Muscle layer of duodenum (tissue), 2 donors: ENCODE measurements around the gene MFGE8.

Experiments used
- H3K27ac ChIP-seq: one replicate; pipeline ENCODE4 v1.7.0; 2013; ENCODE audit warnings: mild to moderate bottlenecking, low read length
- H3K27me3 ChIP-seq: one replicate; pipeline ENCODE4 v1.7.0; 2013; ENCODE audit warnings: low read depth, mild to moderate bottlenecking, control low read depth, low read length
- H3K36me3 ChIP-seq, 2 donors: one replicate each; pipeline ENCODE4 v1.7.0; 2013; ENCODE audit warnings: low read length in 2 of 2, control low read depth in 1 of 2, mild to moderate bottlenecking in 1 of 2; ENCODE audit not compliant: insufficient read depth in 2 of 2, control insufficient read depth in 1 of 2
- H3K4me1 ChIP-seq, 2 donors: one replicate each; pipeline ENCODE4 v1.7.0; 2013; ENCODE audit warnings: low read length in 2 of 2, mild to moderate bottlenecking in 2 of 2, control low read depth in 1 of 2, moderate library complexity in 1 of 2; ENCODE audit not compliant: insufficient read depth in 2 of 2, control insufficient read depth in 1 of 2
- H3K4me3 ChIP-seq, 2 donors: one replicate each; pipeline ENCODE4 v1.7.0; 2013; ENCODE audit warnings: low read length in 2 of 2, low read depth in 1 of 2, mild to moderate bottlenecking in 1 of 2
- H3K9me3 ChIP-seq, 2 donors: one replicate each; pipeline ENCODE4 v1.7.0; 2013; ENCODE audit warnings: low read length in 2 of 2, control low read depth in 1 of 2, mild to moderate bottlenecking in 1 of 2; ENCODE audit not compliant: control insufficient read depth in 1 of 2
- donor health status: healthy.

The MFGE8 gene

GRCh38 chr15:88904624-88905327 lies 8.4 kb downstream of the MFGE8 start:
- H3K4me3 ChIP-seq, result no peak overlapping the region
- H3K4me1 ChIP-seq, result peaks cover 0 to 10% of the 10 kb centered on the region in 2 donors
- peaks cover 0 to 12% of the 10 kb centered on the region in 2 donors for H3K36me3 ChIP-seq
- H3K27me3 ChIP-seq, result no peaks in the 10 kb centered on the region
- no peaks in the 10 kb centered on the region for H3K9me3 ChIP-seq
- no peak overlapping the region for H3K27ac ChIP-seq

- Histone ChIP-seq H3K36me3 (peaks cover 0 to 12% of the 10 kb centered on the region in 2 donors), H3K4me1 (peaks cover 0 to 10% of the 10 kb centered on the region in 2 donors), H3K27ac (no peak overlapping the region), H3K4me3 (no peak overlapping the region), H3K9me3 (no peaks in the 10 kb centered on the region), H3K27me3 (no peaks in the 10 kb centered on the region)
These were observed 8.9 kb downstream of the MFGE8 start for GRCh38 chr15:88904257-88904623.

GRCh38 chr15:88902846-88903245 lies 10.3 kb downstream of the MFGE8 start:
- no peaks in the 10 kb centered on the region for H3K27me3 ChIP-seq
- H3K4me1 ChIP-seq, result peaks cover 0 to 11% of the 10 kb centered on the region in 2 donors
- peaks cover 0 to 11% of the 10 kb centered on the region in 2 donors for H3K36me3 ChIP-seq
- no peaks in the 10 kb centered on the region for H3K9me3 ChIP-seq
- no peak overlapping the region for H3K4me3 ChIP-seq
- H3K27ac ChIP-seq, result no peak overlapping the region

- Histone ChIP-seq H3K27me3 (no peaks in the 10 kb centered on the region), H3K9me3 (no peaks in the 10 kb centered on the region), H3K4me3 (no peak overlapping the region), H3K27ac (no peak overlapping the region), H3K4me1 (peaks cover 0 to 17% of the 10 kb centered on the region in 2 donors), H3K36me3 (peaks cover 0 to 11% of the 10 kb centered on the region in 2 donors)
These were observed 10.9 kb downstream of the MFGE8 start for GRCh38 chr15:88902221-88902835.

- Histone ChIP-seq H3K4me3 (no peak overlapping the region), H3K36me3 (peaks cover 0 to 11% of the 10 kb centered on the region in 2 donors), H3K9me3 (no peaks in the 10 kb centered on the region), H3K27me3 (no peaks in the 10 kb centered on the region), H3K4me1 (peaks cover 6 to 23% of the 10 kb centered on the region in 2 donors), H3K27ac (no peak overlapping the region)
These were observed 11.5 kb downstream of the MFGE8 start for GRCh38 chr15:88901508-88902220.

- Histone ChIP-seq H3K4me1 (peaks cover 6 to 25% of the 10 kb centered on the region in 2 donors), H3K27ac (no peak overlapping the region), H3K4me3 (no peak overlapping the region), H3K9me3 (no peaks in the 10 kb centered on the region), H3K36me3 (peaks cover 0 to 11% of the 10 kb centered on the region in 2 donors), H3K27me3 (no peaks in the 10 kb centered on the region)
These were observed 12.2 kb downstream of the MFGE8 start for GRCh38 chr15:88900982-88901418.

GRCh38 chr15:88900309-88900981 lies 12.7 kb downstream of the MFGE8 start:
- H3K4me1 ChIP-seq, result peaks cover 6 to 29% of the 10 kb centered on the region in 2 donors
- H3K27ac ChIP-seq, result no peak overlapping the region
- H3K9me3 ChIP-seq, result no peaks in the 10 kb centered on the region
- peaks cover 0 to 10% of the 10 kb centered on the region in 2 donors for H3K36me3 ChIP-seq
- peaks cover 2% of the 10 kb centered on the region for H3K27me3 ChIP-seq
- no peak overlapping the region for H3K4me3 ChIP-seq

- Histone ChIP-seq H3K27ac (no peak overlapping the region), H3K27me3 (peaks cover 9% of the 10 kb centered on the region), H3K9me3 (no peaks in the 10 kb centered on the region), H3K36me3 (peaks cover 0 to 8% of the 10 kb centered on the region in 2 donors), H3K4me3 (no peak overlapping the region), H3K4me1 (peaks cover 6 to 31% of the 10 kb centered on the region in 2 donors)
These were observed 13.9 kb downstream of the MFGE8 start for GRCh38 chr15:88899251-88899650.

- H3K36me3 ChIP-seq, result peaks cover 0 to 8% of the 10 kb centered on the region in 2 donors
- H3K4me3 ChIP-seq, result no peak overlapping the region
- H3K4me1 ChIP-seq, result peaks cover 6 to 34% of the 10 kb centered on the region in 2 donors
These were observed 14.4 kb downstream of the MFGE8 start for GRCh38 chr15:88898736-88899135.

GRCh38 chr15:88897456-88898194 lies 15.6 kb downstream of the MFGE8 start:
- Histone ChIP-seq H3K36me3 (peaks cover 0 to 8% of the 10 kb centered on the region in 2 donors), H3K9me3 (no peaks in the 10 kb centered on the region), H3K27me3 (peaks cover 12% of the 10 kb centered on the region), H3K4me1 (peaks cover 6 to 34% of the 10 kb centered on the region in 2 donors), H3K4me3 (no peak overlapping the region), H3K27ac (no peak overlapping the region)

More at GRCh38 chr15:88898736-88899135, 14.4 kb downstream of the MFGE8 start:
- no peaks in the 10 kb centered on the region for H3K9me3 ChIP-seq
- peaks cover 12% of the 10 kb centered on the region for H3K27me3 ChIP-seq
- no peak overlapping the region for H3K27ac ChIP-seq
